HG03520 (cell line): ENCODE data around the gene SPECC1.
"Not testable (repeated sequence)": the region's sequence is repeated elsewhere in the genome, so short reads cannot be mapped to it uniquely, and the experiment has no call there.

Experiments
- ATAC-seq: cut with Tn5 transposase; IDR thresholded peaks from one replicate; pipeline ENCODE4 v1.9.1; 2021; ENCODE audit warnings: mild to moderate bottlenecking, moderate library complexity; ENCODE audit not compliant: unreplicated experiment

The SPECC1 gene, protein sequence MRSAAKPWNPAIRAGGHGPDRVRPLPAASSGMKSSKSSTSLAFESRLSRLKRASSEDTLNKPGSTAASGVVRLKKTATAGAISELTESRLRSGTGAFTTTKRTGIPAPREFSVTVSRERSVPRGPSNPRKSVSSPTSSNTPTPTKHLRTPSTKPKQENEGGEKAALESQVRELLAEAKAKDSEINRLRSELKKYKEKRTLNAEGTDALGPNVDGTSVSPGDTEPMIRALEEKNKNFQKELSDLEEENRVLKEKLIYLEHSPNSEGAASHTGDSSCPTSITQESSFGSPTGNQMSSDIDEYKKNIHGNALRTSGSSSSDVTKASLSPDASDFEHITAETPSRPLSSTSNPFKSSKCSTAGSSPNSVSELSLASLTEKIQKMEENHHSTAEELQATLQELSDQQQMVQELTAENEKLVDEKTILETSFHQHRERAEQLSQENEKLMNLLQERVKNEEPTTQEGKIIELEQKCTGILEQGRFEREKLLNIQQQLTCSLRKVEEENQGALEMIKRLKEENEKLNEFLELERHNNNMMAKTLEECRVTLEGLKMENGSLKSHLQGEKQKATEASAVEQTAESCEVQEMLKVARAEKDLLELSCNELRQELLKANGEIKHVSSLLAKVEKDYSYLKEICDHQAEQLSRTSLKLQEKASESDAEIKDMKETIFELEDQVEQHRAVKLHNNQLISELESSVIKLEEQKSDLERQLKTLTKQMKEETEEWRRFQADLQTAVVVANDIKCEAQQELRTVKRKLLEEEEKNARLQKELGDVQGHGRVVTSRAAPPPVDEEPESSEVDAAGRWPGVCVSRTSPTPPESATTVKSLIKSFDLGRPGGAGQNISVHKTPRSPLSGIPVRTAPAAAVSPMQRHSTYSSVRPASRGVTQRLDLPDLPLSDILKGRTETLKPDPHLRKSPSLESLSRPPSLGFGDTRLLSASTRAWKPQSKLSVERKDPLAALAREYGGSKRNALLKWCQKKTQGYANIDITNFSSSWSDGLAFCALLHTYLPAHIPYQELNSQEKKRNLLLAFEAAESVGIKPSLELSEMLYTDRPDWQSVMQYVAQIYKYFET

DNA sequence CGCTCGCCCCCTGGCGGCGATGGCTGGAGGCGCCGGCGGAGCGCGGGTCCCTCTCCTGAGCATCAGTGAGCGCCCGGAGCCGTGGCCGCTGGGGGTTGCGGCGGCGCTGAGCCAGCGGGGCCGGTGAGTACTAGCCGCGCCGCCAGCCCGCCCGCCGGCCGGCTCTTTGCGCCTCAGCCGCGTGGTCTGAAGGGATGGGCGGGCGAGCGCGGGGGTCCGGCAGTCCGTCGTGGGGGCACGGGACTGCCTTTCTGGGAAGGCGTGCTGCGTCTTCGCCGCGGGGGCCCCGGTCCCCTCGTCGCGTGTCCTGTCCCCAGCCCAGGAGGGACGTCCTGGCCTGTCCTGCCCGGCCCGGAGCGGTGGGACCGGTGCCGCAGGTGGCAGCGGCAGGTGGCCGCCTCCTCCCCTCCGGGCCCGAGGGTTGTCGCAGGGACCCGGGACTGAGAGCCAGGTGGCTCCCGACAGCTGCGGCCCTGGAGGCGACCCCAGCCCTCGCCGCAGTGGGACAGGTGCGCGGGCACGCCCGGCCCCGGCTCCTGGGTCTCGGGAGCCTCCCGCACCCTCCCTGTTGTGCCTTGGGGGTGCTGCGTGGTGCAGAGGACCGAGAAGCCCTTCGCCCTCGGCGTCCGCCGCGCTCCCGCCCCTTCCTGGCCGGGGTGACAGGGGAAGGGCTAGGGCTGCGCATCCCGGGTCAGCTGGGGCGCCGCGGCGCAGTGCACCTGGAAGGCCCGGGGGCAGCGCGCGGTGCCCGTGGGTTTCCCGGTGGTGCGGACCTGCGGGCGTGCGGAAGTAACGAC is at the start of gene SPECC1:
Gene SPECC1 (plus strand): TSS at position 58 of the 797 bp plus-strand sequence. CDS start 87,293 bp downstream, outside the sequence.
- ATAC-seq, result peak; percentile 92

DNA sequence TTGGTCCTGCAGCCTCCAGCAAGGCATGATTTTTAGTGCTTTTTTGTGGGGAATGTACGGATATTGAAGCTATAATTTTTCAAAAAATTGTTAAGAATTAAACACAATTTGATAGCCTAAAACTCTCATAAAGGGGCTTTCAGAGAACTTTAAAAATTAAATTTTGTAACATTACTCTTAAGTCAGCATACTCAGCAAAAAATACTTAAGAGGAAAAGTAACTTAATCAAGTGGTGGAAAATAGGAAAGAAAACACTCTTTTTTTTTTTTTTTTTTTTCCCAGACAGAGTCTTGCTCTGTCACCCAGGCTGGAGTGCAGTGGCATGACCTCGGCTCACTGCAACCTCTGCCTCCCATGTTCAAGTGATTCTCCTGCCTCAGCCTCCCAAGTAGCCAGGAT is 46.2 kb upstream of the SPECC1 start:
- not testable (repeated sequence) for ATAC-seq

DNA sequence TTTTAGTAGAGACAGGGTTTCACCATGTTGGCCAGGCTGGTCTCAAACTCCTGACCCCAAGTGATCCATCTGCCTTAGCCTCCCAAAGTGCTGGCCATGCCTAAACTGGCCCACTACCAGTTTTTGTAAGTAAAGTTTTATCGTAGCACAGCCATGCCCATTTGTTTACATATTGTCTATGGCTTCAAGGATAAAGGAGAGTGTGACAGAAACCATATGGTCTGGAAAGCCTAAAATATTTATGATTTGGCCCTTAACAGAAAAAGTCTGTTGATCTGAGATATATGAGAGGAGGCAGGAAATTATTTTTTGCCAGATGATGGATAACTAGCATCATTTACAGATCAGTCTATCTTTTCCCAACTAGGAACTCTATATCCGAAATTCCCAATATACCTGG is 36.0 kb upstream of the SPECC1 start:
- ATAC-seq, result no peak

DNA sequence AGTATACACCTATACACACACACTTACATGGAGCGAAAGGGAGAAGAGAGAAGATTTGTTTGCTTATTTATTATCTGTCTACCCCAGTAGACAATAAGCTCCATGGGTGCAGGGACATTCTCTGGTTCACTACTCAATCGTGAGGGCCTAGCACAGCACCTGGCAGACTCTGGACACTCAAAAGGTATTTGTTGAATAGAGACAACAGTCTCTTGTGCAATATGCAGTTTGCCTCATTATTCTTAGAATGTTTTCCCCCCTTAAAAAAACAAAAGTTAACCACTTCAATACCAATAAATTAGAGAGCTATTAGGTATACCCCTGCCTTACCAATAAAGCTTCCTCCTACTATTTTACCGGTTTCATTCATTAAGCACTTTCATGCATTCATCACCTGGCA is 33.6 kb upstream of the SPECC1 start:
- no peak for ATAC-seq

DNA sequence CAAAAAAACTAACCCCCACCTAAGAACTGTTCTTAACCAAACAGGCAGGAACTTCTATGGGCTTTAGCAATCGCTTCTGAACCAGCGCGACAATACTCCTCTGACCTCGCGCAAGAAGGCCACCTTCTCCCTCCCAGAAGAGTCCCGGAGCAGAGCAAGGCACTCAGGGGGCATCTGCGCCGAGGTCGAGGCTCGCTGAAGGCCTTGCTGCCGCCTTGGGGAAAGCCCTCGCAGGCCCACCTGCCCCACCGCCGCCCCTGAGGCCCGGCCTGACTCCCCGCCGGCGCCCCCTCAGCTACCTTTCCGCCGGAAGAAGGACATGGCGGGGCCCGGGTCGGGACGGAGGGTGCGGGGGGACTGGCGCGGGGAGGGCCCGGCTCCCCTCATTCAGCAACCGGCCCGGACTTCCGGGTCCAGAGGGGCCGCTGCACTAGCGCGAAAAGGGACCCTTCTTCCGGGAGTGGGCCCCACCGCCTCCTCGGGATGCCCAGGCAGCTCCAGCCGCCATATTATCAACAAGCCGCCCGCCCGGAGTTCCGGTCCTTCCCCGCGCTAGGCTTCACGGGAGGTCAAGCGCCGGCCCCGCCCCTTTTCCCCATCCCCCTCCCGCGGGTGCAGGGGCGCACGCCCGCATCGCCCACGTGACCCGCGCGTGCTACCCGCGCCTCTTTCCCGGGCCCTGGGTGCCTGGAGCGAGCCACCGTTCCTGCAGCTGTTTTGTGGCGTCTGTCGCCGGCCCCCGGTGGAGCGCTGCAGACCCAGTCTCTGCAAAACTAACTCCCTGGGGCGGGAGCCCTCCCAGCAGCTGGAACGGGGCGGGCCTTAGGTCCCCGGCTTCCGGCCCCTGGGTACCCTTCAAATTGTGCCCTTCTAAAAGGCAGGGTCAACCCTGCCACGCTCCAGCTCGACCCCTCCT is 31.6 kb upstream of the SPECC1 start, which contains the start of gene AKAP10:
Gene AKAP10 (minus strand): TSS at position 536 of the 916 bp plus-strand sequence. CDS start 149 bp downstream, at position 387.
- ATAC-seq, result peak; percentile 66

DNA sequence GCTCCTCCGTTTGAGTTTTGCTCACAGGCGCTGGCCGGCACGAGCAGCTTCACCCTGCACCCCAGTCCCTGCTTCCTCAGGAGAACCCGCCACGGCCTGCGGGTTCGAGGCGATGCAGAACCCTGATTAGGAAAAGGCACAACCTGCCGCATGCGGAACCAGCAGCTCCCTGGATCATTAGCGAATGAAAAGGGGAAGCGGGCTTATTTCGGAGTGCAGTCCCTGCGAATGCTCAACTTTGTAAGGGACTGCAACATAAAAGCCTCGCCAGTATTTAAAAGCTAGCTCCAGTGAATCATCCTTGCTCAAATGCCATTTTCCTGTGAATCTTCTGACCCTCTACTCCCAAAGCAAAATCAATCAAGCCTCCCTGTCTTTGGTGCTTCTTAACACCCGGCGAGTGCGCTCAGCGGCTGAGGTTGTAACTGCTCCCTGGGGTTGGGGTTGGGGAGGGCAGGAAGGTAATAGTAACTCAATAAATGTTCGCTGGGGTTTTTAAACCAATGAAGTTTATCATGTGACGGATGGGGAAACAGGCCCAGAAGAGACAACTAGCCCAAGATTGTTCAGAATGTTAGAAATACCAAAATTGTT is 30.9 kb upstream of the SPECC1 start:
- peak; percentile 5 for ATAC-seq

DNA sequence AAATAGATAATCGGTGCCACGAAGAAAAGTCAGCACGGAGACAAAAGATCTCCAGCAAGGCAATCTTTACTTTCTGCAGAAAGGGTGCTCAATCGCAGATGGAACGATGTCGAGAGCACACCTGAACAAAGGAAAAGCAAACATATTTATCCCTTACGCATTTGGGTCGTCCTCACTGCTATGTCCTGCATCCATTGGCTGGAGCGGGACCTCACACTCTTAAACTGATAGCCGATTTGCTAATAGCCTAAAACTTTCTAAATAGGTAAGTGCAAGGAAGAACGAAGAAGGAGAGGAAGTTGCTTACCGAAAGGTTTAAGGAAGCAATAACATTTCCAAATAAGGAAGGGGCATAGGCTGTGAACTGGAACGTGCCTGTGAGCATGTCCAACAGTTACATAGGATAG is 30.4 kb upstream of the SPECC1 start:
- ATAC-seq, result no peak

DNA sequence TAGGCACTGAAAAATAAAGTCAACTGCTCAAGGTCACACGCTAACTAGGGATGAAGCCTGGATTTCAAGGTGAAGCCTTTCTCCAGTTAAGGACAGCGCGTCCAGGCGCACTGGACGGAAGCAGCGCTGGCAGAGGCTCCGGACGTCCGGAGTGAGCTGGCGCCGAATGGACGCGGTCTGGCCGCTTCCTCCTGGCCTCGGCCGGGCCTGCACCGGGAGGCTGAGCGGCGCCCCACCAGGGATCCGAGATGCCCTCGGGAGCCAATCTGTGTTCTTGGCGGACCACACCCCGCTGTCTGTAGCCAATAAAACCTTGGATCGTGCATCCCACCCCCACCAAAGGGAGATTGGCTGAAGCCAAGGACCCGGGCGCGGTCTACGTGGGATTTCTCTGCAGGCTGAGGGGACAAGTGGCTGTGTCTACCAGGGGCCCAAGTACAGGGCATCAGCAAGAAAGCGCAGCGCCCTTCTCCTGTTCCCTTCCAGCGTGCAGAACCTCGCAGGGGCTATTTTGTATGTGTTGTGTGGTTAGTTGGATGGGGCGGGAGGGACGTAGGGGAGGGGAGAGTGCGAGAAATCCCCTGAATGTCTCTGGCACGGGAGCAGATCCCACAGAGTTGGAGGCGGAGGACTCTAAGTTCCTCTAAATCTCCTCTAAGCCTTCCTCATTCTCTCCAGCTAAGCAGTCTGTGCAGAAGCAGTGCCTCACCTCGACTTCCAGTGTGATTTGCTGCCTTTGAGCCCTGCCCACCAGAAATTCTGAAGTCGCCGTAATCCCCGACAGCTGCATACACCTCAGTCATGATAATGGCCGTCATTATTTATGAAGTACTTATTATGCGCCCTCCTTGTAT is 29.0 kb upstream of the SPECC1 start:
- ATAC-seq, result no peak

DNA sequence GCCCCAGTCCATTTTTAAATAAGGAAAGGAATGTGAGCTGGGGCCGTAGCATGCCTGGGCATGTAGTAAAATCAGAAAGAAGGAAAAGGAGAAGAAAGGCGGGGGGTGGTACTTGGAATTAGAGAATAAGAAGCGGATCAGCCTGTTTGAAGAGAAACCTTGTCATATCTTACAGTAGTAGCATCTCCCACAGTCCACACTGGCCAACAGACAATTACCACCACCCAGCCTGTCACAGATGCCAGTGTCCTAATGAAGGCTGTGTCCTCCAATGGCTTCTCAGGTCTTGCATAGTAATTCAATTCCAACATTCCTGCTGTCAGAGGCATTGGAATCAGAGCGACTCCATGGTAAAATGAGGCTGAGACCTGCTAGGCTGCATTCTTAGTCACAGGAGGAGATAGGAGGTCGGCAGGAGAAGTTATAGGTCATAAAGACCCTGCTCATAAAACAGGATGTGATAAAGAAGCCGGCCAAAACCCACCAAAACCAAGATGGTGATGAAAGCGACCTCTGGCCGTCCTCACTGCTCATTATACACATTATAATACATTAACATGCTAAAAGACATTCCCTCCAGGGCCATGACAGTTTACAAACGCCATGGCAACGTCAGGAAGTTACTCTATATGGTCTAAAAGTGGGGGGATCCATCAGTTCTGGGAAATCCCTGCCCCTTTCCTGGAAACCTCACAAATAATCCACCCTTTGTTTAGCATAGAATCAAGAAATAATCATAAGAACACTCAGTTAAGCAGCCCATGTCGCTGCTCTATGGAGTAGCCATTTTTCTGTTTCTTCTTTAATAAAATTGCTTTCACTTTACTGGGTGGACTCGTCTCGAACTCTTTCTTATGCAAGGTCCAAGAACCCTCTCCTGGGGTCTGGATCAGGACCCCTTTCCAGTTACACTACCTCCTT is 22.0 kb upstream of the SPECC1 start:
- ATAC-seq, result no peak

DNA sequence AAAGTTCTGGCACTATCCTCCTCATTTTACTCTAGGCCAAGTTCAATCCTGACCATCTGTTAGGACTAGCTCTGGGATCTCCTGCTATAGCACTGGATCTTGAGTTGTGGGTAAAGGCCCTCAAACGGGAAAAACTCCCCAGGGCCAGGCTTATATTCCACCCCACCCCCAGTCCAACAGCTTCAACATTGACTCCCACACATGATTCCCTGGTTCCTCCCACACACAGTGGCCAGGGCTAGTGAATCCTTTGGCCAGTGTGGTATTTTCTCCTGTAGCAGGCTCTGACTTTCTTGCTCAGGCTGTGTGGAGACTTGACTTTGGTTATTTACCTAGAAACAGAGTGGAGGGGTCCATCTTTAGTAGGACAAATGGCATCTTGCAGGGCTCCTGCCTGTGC is 21.3 kb upstream of the SPECC1 start:
- no peak for ATAC-seq

DNA sequence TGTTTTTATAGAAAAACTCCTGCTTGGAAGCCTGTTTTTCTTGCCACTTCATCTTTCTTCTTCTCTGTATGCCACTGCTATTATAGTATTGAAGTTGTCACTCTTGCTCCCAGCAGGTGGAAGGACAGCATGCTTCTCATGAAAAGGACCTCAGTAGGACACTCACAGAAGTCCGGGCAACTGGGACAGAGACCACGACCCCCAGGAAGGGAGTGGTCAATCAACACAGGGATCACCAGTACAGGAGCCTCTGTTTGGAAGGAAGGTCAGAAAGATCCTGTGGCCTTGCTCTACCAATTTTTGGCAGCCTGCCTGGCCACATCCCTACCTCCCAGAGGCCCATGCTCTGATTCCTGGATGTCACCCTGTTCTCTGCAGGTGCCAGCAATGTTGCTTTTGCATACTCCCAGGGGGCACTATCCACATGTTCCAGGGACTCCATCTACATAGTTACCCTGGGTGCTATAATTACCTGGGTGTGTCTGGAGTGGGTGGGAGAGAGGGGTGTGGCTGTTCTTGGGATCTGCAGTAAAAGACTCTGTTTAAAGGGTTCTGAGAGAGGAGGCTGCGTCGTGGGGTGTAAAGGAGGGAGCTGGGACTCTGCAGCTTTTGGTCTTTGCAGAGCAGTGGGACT is 17.8 kb upstream of the SPECC1 start:
- ATAC-seq, result no peak

DNA sequence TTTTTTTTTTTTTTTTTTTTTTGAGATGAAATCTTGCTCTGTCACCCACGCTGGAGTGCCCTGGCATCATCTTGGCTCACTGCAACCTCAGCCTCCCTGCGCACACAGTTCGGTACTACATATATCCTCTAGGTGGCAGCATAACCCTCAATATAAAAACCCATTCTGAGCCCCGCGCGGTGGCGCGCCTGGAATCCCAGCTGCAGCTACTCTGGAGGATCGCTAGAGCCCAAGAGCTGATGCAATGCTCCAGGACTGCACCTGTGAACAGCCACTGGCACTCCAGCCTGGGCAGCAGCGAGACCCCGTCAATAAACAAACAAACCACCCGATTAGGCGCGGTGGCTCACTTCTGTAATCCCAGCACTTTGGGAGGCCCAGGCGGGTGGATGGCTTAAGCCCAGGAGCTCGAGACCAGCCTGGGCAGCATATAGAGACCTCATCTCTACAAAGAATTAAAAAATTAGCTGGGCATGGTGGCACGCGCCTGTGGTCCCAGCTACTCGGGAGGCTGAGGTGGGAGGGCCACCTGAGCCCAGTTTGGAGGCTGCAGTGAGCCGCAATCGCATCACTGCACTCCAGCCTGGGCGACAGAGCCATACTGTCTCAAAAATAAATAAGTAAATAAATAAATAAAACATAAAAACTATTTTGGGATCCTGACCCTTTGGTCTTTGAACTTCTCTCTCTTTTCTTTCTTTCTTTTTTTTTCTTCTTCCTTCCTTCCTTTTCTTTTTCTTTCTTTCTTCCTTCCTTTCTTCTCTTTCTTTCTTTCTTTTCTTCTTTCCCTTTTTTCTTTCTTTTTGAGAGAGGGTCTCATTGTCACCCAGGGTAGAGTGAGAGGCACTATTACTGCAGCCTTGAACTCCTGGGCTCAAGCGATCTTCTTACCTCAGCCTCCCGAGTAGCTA is 16.1 kb upstream of the SPECC1 start:
- ATAC-seq, result peak; percentile 79

DNA sequence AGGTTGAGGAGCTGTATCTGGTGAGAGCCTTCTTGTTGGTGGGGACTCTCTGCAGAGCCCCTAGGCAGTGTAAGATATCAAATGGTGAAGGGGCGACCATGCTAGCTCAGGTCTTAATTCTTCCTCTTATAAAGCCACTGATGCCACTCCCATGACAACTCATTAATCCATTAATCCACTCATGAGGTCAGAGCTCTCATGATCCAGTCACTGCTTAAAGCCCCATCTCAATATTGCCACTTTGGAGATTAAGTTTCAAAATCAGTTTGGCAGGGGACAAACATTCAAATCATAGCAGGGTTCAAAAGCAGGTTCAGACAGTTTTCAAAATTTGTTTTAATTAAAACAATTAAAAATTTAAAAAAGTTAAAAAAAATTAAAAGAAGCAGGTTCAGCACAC is 13.1 kb upstream of the SPECC1 start:
- ATAC-seq, result no peak

DNA sequence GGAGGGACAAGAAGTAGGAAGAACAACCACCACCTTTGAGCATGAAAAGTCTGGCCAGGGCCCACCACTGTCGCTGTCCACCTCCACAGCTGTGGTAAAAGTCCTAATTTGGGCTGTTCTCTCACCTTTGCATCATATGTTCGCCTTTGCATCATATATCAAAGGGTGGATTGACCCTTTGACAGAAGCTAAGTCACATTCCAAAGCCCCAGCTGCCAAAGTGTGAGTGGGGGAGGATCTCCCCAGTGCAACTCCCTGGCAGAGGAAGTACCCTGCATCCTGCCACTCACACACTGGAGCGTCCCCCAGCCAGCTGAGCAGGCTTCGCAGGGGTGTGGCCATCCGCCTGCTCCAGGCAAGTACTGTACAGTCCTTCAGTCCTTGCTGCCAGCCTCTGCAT is 12.7 kb upstream of the SPECC1 start:
- no peak for ATAC-seq

DNA sequence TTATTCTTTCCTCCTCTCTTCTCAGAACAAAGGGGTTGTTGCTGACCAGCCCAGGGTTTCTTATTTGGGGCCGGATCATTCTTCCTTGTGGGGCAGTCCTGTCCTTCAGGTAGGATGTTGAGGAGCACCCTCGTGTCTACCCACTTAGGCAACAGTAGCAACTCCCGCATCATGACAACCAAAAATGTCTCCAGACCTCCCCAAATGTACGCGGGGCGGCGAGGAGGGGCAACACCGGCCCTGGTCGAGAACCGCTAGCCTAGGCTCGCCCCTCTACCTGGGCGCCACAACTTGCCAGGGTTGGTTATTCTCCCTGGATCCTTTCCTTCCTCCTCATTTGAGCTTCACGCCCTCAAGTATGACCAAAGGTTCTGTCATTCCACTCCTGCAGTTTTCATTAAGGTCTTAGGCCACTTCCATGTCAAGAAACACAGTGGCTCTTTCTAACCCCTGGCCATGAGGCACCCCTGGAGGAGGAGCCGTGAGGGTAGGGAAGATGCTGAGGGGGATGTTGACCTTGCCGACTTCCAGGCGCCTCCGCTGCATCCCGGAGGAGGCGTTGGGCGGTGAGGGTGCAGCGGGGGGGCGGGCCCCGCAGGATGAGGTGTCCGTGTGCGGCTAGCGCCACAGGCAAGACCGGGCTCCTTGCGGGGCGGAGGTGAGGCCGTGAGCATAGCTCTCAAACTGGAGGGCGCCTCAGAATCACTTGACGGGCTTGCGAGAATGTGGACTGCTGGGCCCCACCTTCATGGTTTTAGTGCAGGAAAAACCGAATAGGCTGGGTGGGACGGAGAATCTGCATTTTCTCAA is 712 bp upstream of the SPECC1 start:
- ATAC-seq, result peak; percentile 11
